SH-SY5Y (cell line): ENCODE results near the gene ACOT4.

ENCODE experiments used
- GATA2 ChIP-seq: IDR thresholded peaks from 2 replicates; pipeline ENCODE4 v1.6.1; 2011; ENCODE audit warnings: mild to moderate bottlenecking, low read depth, low read length
- GATA3 ChIP-seq: IDR thresholded peaks from 2 replicates; pipeline ENCODE4 v1.6.1; 2011; ENCODE audit warnings: low read depth, mild to moderate bottlenecking, low read length, moderate library complexity

Gene ACOT4

DNA sequence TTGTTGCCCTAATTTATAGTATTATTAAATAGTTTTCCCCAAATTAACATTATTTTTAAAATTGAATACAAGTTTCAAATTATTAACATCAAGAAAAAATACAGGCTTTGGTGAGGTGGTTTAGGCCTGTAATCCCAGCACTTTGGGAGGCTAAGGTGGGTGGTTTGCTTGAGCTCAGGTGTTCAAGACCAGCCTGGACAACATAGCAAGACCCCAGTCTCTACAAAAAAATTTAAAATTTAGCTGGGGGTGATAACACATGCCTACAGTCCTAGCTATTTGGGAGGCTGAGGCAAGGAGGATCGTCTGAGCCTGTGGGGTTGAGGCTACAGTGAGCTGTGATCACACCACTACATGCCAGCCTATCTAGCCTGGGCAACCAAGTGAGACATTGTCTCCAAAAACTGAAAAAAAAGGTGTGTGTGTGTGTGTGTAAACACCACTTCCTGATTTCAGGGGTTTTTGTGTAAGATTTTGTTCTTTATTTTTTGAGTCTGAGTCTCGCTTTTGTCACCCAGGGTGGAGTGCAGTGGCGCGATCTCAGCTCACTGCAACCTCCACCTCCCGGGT is 49.2 kb downstream of the ACOT4 start:
- TF ChIP-seq GATA3 (no peak), GATA2 (no peak)

DNA sequence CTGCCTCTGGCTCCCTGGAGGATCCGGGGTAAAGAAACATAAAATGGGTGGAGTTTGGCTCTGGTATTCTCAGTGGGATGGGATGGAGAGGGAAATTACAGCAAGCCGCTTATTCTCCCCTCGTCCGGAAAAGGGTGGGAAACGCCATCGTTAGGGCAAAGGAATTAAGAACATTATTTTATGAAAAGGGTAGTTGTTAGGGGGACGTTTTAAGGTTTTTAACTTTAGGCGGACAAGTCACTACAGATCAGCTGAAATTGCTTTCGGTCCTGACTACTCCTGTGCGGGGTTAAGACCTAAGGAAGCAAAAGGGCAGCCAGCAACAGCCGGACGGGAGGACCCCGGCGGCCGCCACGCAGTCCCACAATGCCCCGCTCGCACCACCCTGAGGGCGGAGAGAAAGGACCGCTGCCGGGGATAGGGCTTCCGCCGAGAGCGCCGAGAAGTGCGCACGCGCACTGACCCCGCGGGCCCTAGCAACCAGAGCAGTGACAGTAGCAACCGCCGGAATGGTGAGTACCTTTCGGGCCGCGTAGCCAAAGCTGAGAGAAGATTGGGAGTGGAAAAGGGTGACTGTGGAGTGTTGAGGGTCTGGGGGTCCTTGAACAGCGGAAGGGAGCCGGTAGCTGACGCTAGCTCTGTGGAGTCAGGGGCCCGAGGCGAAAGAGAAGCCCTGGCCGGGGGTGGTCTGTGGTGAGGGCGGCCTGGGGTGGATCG is 53.0 kb downstream of the ACOT4 start, which contains the start of gene DNAL1:
Gene DNAL1, plus strand, starts transcription at position 456 of the 717 bp plus-strand sequence. Its CDS starts 54 bp downstream, at position 510.
- TF ChIP-seq GATA3 = no peak
- TF ChIP-seq GATA2 = no peak

DNA sequence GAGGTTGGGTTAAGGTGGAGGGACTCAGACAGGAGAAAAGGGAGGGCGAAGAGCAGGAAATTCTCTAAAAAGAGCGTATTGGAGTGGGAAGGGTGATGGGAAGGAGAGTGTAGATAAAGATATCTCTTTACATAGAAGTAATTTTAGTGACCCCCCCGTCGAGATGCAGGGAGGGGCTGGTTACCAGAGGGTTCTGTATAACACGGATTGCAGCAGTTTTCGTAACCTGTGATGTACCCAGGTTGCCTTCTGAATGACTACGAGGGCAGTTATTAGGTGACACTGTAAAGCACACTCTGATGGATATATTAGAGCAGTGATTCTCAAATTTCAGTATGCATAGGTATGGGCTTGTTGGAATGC is 53.6 kb downstream of the ACOT4 start:
- TF ChIP-seq GATA2 (no peak), GATA3 (no peak)
